ENCODE measurements around the gene UGT1A6. TPM values are rescaled to one million over a fixed set of nuclear protein-coding genes. Genes with fewer than 3 reads are reported as not detected.

UGT1A6 gene
- total RNA-seq, 2 donors from 2014 or later: not detected

DNA sequence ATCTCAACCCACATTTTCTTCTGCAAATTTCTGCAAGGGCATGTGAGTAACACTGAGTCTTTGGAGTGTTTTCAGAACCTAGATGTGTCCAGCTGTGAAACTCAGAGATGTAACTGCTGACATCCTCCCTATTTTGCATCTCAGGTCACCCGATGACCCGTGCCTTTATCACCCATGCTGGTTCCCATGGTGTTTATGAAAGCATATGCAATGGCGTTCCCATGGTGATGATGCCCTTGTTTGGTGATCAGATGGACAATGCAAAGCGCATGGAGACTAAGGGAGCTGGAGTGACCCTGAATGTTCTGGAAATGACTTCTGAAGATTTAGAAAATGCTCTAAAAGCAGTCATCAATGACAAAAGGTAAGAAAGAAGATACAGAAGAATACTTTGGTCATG, 75.4 kb downstream of the UGT1A6 start:
- H3K9ac ChIP-seq (ENCODE audit: extremely low read depth, low read length, poor library complexity, severe bottlenecking): no peak overlapping the region
- peaks cover 5% of the 10 kb centered on the region for H3K9me3 Mint-ChIP-seq
- H3K9me3 ChIP-seq (ENCODE audit: control insufficient read depth, low read length): no peaks in the 10 kb centered on the region
- no peaks in the 10 kb centered on the region for H3K4me1 Mint-ChIP-seq
- peaks cover 14% of the 10 kb centered on the region for H3K27me3 ChIP-seq (ENCODE audit: control insufficient read depth, insufficient read depth, low read length, poor library complexity, severe bottlenecking)
- TF ChIP-seq, protein P1, sequence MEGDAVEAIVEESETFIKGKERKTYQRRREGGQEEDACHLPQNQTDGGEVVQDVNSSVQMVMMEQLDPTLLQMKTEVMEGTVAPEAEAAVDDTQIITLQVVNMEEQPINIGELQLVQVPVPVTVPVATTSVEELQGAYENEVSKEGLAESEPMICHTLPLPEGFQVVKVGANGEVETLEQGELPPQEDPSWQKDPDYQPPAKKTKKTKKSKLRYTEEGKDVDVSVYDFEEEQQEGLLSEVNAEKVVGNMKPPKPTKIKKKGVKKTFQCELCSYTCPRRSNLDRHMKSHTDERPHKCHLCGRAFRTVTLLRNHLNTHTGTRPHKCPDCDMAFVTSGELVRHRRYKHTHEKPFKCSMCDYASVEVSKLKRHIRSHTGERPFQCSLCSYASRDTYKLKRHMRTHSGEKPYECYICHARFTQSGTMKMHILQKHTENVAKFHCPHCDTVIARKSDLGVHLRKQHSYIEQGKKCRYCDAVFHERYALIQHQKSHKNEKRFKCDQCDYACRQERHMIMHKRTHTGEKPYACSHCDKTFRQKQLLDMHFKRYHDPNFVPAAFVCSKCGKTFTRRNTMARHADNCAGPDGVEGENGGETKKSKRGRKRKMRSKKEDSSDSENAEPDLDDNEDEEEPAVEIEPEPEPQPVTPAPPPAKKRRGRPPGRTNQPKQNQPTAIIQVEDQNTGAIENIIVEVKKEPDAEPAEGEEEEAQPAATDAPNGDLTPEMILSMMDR (conservative IDR thresholded peaks at IDR 0.05): no peak
- no peak overlapping the region for H3K27ac ChIP-seq (ENCODE audit: low read depth, low read length)
- no peaks in the 10 kb centered on the region for H3K36me3 Mint-ChIP-seq (ENCODE audit: low read depth)
- no peak overlapping the region for H3K27ac Mint-ChIP-seq
- H3K4me1 ChIP-seq (ENCODE audit: control insufficient read depth, insufficient read depth, low read length): no peaks in the 10 kb centered on the region
- no peaks in the 10 kb centered on the region for H3K36me3 ChIP-seq (ENCODE audit: control insufficient read depth, insufficient read depth, low read length)
- no peak overlapping the region for H3K4me3 ChIP-seq (ENCODE audit: low read length)
- H3K27me3 Mint-ChIP-seq (ENCODE audit: insufficient read depth): peaks cover 3% of the 10 kb centered on the region
- DNase-seq: no peak
- 68 to 82% methylated on average over 4 of the region's 4 CpGs for WGBS, 2 experiments (ENCODE audit: insufficient coverage in 1 of 2, insufficient read length in 1 of 2)
- no peak overlapping the region for H3K4me3 Mint-ChIP-seq

DNA sequence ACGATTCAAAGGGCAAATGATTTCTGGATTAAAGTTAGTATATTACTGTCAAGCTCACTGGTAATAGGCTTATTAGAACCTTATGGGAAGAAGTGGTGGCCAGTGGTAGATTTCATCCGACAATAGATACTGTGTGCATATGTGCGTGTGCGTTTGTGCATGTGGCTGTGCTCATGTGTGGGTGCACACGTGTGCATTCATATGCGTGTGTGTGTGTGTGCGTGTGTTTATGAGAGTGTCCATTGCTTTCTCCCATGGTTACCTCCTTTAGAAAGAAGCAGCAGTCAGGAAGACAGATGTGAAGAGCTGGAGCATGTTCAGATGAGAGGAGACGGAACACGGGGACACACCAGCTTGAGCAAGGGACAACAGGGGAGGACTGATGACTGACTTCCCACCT, 76.6 kb downstream of the UGT1A6 start:
- no peak overlapping the region for H3K9ac ChIP-seq (ENCODE audit: extremely low read depth, low read length, poor library complexity, severe bottlenecking)
- Mint-ChIP-seq H3K4me3 (no peak overlapping the region), H3K9me3 (peaks cover 5% of the 10 kb centered on the region), H3K4me1 (no peaks in the 10 kb centered on the region), H3K36me3 (ENCODE audit: low read depth) (no peaks in the 10 kb centered on the region), H3K27ac (no peak overlapping the region), H3K27me3 (ENCODE audit: insufficient read depth) (no peaks in the 10 kb centered on the region)
- 88 to 93% methylated on average over 9 of the region's 9 CpGs for WGBS, 2 experiments (ENCODE audit: insufficient coverage in 1 of 2, insufficient read length in 1 of 2)
- no peak overlapping the region for H3K27ac ChIP-seq (ENCODE audit: low read depth, low read length)
- H3K27me3 ChIP-seq (ENCODE audit: control insufficient read depth, insufficient read depth, low read length, poor library complexity, severe bottlenecking): peaks cover 3% of the 10 kb centered on the region
- H3K4me3 ChIP-seq (ENCODE audit: low read length): no peak overlapping the region
- H3K9me3 ChIP-seq (ENCODE audit: control insufficient read depth, low read length): no peaks in the 10 kb centered on the region
- TF ChIP-seq, protein P1 (conservative IDR thresholded peaks at IDR 0.05): no peak
- no peak for DNase-seq
- no peaks in the 10 kb centered on the region for H3K4me1 ChIP-seq (ENCODE audit: control insufficient read depth, insufficient read depth, low read length)
- H3K36me3 ChIP-seq (ENCODE audit: control insufficient read depth, insufficient read depth, low read length): no peaks in the 10 kb centered on the region

DNA sequence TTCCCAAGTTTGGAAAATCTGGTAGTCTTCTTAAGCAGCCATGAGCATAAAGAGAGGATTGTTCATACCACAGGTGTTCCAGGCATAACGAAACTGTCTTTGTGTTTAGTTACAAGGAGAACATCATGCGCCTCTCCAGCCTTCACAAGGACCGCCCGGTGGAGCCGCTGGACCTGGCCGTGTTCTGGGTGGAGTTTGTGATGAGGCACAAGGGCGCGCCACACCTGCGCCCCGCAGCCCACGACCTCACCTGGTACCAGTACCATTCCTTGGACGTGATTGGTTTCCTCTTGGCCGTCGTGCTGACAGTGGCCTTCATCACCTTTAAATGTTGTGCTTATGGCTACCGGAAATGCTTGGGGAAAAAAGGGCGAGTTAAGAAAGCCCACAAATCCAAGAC, 79.5 kb downstream of the UGT1A6 start:
- H3K27ac Mint-ChIP-seq: no peak overlapping the region
- Histone ChIP-seq H3K9ac (ENCODE audit: extremely low read depth, low read length, poor library complexity, severe bottlenecking) (no peak overlapping the region), H3K36me3 (ENCODE audit: control insufficient read depth, insufficient read depth, low read length) (no peaks in the 10 kb centered on the region), H3K4me1 (ENCODE audit: control insufficient read depth, insufficient read depth, low read length) (no peaks in the 10 kb centered on the region), H3K27me3 (ENCODE audit: control insufficient read depth, insufficient read depth, low read length, poor library complexity, severe bottlenecking) (no peaks in the 10 kb centered on the region), H3K4me3 (ENCODE audit: low read length) (no peak overlapping the region), H3K9me3 (ENCODE audit: control insufficient read depth, low read length) (peaks cover 10% of the 10 kb centered on the region), H3K27ac (ENCODE audit: low read depth, low read length) (no peak overlapping the region)
- H3K27me3 Mint-ChIP-seq (ENCODE audit: insufficient read depth): no peaks in the 10 kb centered on the region
- TF ChIP-seq, protein P1 (conservative IDR thresholded peaks at IDR 0.05): no peak
- H3K9me3 Mint-ChIP-seq: peaks cover 26% of the 10 kb centered on the region
- 92 to 96% methylated on average over 11 to 16 of the region's 16 CpGs for WGBS, 2 experiments (ENCODE audit: insufficient coverage in 1 of 2, insufficient read length in 1 of 2)
- H3K4me1 Mint-ChIP-seq: no peaks in the 10 kb centered on the region
- DNase-seq: no peak
- no peaks in the 10 kb centered on the region for H3K36me3 Mint-ChIP-seq (ENCODE audit: low read depth)
- H3K4me3 Mint-ChIP-seq: no peak overlapping the region
